NT2/D1 (cell line): ENCODE measurements around the gene FZR1.

Source experiments
- SUZ12 ChIP-seq: IDR thresholded peaks from 2 replicates; pipeline ENCODE4 v1.6.1; 2011; ENCODE audit not compliant: insufficient read length, insufficient read depth; ENCODE audit errors: extremely low read depth
- YY1 ChIP-seq: IDR thresholded peaks from 2 replicates; pipeline ENCODE4 v1.6.1; 2011; ENCODE audit not compliant: insufficient read length, insufficient read depth
- ZNF274 ChIP-seq: IDR thresholded peaks from 2 replicates; pipeline ENCODE4 v1.6.1; 2011; ENCODE audit warnings: mild to moderate bottlenecking, low read depth, low read length

- no peak for TF ChIP-seq ZNF274
- TF ChIP-seq SUZ12 = no peak
- TF ChIP-seq YY1 = no peak
Observed at GRCh38 chr19:3550947-3551791, 45.1 kb downstream of the FZR1 start.
